GM23338 (cell line): ENCODE results near the gene LMLN. TPM values are rescaled to one million over a fixed set of nuclear protein-coding genes. Genes with fewer than 3 reads are reported as not detected.
A peak's percentile ranks its signal among the peaks of the same experiment; 100 is the strongest.

Experiments
- ATAC-seq: fragments of 200-7000 bp; cut with Tn5 transposase; 3 replicates; pipeline ENCODE4 v1.9.1; 2020
- DNase-seq: peaks from one replicate; pipeline ENCODE4 v3.0.0-alpha.2; 2015; ENCODE audit warnings: low spot score
- H2AFZ ChIP-seq: fragments of 200-600 bp; sonication (generic); 2 replicates; pipeline ENCODE4 v1.8.0; 2016; ENCODE audit warnings: antibody characterized with exemption, mild to moderate bottlenecking, moderate library complexity
- H3F3A ChIP-seq: fragments of 200-600 bp; sonication (generic); replicated peaks from 2 replicates; pipeline ENCODE4 v1.8.0; 2017; ENCODE audit warnings: antibody characterized with exemption, mixed run types, low read depth
- H3K27ac ChIP-seq: fragments of 200-600 bp; sonication (generic); 2 replicates; pipeline ENCODE4 v1.6.1; 2016; ENCODE audit warnings: low read depth
- H3K27me3 ChIP-seq: fragments of 200-600 bp; sonication (generic); 2 replicates; pipeline ENCODE4 v1.8.0; 2016; ENCODE audit warnings: mild to moderate bottlenecking, mixed run types, moderate library complexity; ENCODE audit not compliant: insufficient read depth
- H3K36me3 ChIP-seq: fragments of 200-600 bp; sonication (generic); 2 replicates; pipeline ENCODE4 v1.8.0; 2016; ENCODE audit warnings: mild to moderate bottlenecking; ENCODE audit not compliant: insufficient read depth
- H3K4me1 ChIP-seq: fragments of 200-600 bp; sonication (generic); 2 replicates; pipeline ENCODE4 v1.8.0; 2016; ENCODE audit warnings: mild to moderate bottlenecking, moderate library complexity; ENCODE audit not compliant: insufficient read depth
- H3K4me2 ChIP-seq: fragments of 200-600 bp; sonication (generic); 2 replicates; pipeline ENCODE4 v1.7.1; 2017; ENCODE audit warnings: mixed run types
- H3K4me3 ChIP-seq: fragments of 200-600 bp; sonication (generic); 2 replicates; pipeline ENCODE4 v1.6.1; 2016; ENCODE audit warnings: mixed run types
- H3K79me2 ChIP-seq: fragments of 200-600 bp; sonication (generic); replicated peaks from 2 replicates; pipeline ENCODE4 v1.8.0; 2017; ENCODE audit warnings: mild to moderate bottlenecking; ENCODE audit not compliant: insufficient read depth
- H3K9me2 ChIP-seq: fragments of 200-600 bp; sonication (generic); 2 replicates; pipeline ENCODE4 v1.8.0; 2017; ENCODE audit not compliant: insufficient read depth
- H4K20me1 ChIP-seq: fragments of 200-600 bp; sonication (generic); replicated peaks from 2 replicates; pipeline ENCODE4 v1.8.0; 2017; ENCODE audit warnings: mild to moderate bottlenecking; ENCODE audit not compliant: insufficient read depth
- H3K27ac Mint-ChIP-seq: 2 replicates; pipeline ENCODE4 v1.8.0; 2020; ENCODE audit warnings: inconsistent platforms, mild to moderate bottlenecking, moderate library complexity, mixed read lengths
- H3K27me3 Mint-ChIP-seq: 3 replicates; pipeline ENCODE4 v1.8.0; 2022; ENCODE audit warnings: low read depth, mild to moderate bottlenecking, moderate library complexity, mixed read lengths, inconsistent platforms; ENCODE audit not compliant: insufficient read depth, poor library complexity
- H3K36me3 Mint-ChIP-seq: 3 replicates; pipeline ENCODE4 v1.8.0; 2021; ENCODE audit warnings: low read depth, mild to moderate bottlenecking, inconsistent platforms, moderate library complexity, mixed read lengths
- H3K4me1 Mint-ChIP-seq: 3 replicates; pipeline ENCODE4 v1.8.0; 2020; ENCODE audit warnings: mild to moderate bottlenecking, inconsistent platforms, mixed read lengths
- H3K4me3 Mint-ChIP-seq: 3 replicates; pipeline ENCODE4 v1.8.0; 2021; ENCODE audit warnings: moderate library complexity, mild to moderate bottlenecking, inconsistent platforms, mixed read lengths
- H3K9me3 Mint-ChIP-seq: 3 replicates; pipeline ENCODE4 v1.8.0; 2020; ENCODE audit warnings: moderate library complexity, mild to moderate bottlenecking, inconsistent platforms, mixed read lengths
- EZH2 ChIP-seq: fragments of 200-600 bp; sonication (generic); IDR thresholded peaks from one replicate; pipeline ENCODE4 v1.8.0; 2017; ENCODE audit warnings: antibody characterized with exemption, mild to moderate bottlenecking, low read depth; ENCODE audit not compliant: unreplicated experiment
- POLR2AphosphoS5 ChIP-seq: IDR thresholded peaks from 2 replicates; pipeline ENCODE4 v1.6.1; 2016; ENCODE audit warnings: antibody characterized with exemption, low read depth
- ZNF331 ChIP-seq: fragments of 250-450 bp; sonication (Bioruptor Pico); IDR thresholded peaks from 2 replicates; pipeline ENCODE4 v1.5.0; 2020; ENCODE audit warnings: low read depth, mild to moderate bottlenecking, moderate library complexity
- ZNF462 ChIP-seq: fragments of 250-450 bp; sonication (Bioruptor Pico); IDR thresholded peaks from 2 replicates; pipeline ENCODE4 v1.5.0; 2020; ENCODE audit warnings: mild to moderate bottlenecking, moderate library complexity
- polyA plus RNA-seq: library from polyadenylated mRNA; unstranded; fragments of >200 nt; fragmentation: Nextera tagmentation; extraction: Ambion mirVana; gene quantifications from 2 replicates; pipeline ENCODE4 v1.2.1, GENCODE V29; 2016
- total RNA-seq: library from RNA; depleted of rRNA; stranded (reverse); fragments of >200 nt; shearing (Covaris generic); gene quantifications from 2 replicates; pipeline ENCODE4 v1.2.3, GENCODE V29; 2014
- TF ChIP-seq, protein P1 (sequence below), 2 experiments: fragments of 200-600 bp in 1 of 2; sonication (generic) in 1 of 2; conservative IDR thresholded peaks; 2 replicates each; pipeline versions ENCODE4 v1.5.1 to v1.6.1; 2016 to 2017; ENCODE audit warnings: antibody characterized with exemption in 2 of 2, low read depth in 2 of 2, mild to moderate bottlenecking in 2 of 2, moderate library complexity in 1 of 2

The LMLN gene
- total and polyA plus RNA-seq, 2 experiments from 2014 or later = 2.3 to 4.3 TPM

GRCh38 chr3:197949191-197949777 lies 10.7 kb upstream of the LMLN start (continued):
- TF ChIP-seq EZH2 = no peak
- no peak for TF ChIP-seq ZNF462
- no peak for TF ChIP-seq ZNF331 (CRISPR knock-in tag)

- ATAC-seq = peak; percentile 87
- H3K27ac ChIP-seq = peak within 1 kb of the TSS; percentile 96
- H3K36me3 ChIP-seq = peaks cover 41% of the 10 kb centered on the region
- Mint-ChIP-seq H3K27ac (peak within 1 kb of the TSS; percentile 100), H3K4me1 (peaks cover 23% of the 10 kb centered on the region), H3K27me3 (peaks cover 19% of the 10 kb centered on the region), H3K36me3 (peaks cover 53% of the 10 kb centered on the region), H3K9me3 (no peaks in the 10 kb centered on the region), H3K4me3 (peak within 1 kb of the TSS; percentile 98)
- no peak within 1 kb of the TSS for H2AFZ ChIP-seq
- H3K27me3 ChIP-seq = no peaks in the 10 kb centered on the region
- peak within 1 kb of the TSS; percentile 82 for H3K4me2 ChIP-seq
- H4K20me1 ChIP-seq = peaks cover 25% of the 10 kb centered on the region
- H3K79me2 ChIP-seq = peaks cover 37% of the 10 kb centered on the region
- H3F3A ChIP-seq = peaks cover 39% of the 10 kb centered on the region
- DNase-seq = peak; percentile 98
- H3K4me1 ChIP-seq = peaks cover 15% of the 10 kb centered on the region
- no peaks in the 10 kb centered on the region for H3K9me2 ChIP-seq
- H3K4me3 ChIP-seq = peak within 1 kb of the TSS; percentile 91
- no peak for TF ChIP-seq ZNF462
- TF ChIP-seq, protein P1, sequence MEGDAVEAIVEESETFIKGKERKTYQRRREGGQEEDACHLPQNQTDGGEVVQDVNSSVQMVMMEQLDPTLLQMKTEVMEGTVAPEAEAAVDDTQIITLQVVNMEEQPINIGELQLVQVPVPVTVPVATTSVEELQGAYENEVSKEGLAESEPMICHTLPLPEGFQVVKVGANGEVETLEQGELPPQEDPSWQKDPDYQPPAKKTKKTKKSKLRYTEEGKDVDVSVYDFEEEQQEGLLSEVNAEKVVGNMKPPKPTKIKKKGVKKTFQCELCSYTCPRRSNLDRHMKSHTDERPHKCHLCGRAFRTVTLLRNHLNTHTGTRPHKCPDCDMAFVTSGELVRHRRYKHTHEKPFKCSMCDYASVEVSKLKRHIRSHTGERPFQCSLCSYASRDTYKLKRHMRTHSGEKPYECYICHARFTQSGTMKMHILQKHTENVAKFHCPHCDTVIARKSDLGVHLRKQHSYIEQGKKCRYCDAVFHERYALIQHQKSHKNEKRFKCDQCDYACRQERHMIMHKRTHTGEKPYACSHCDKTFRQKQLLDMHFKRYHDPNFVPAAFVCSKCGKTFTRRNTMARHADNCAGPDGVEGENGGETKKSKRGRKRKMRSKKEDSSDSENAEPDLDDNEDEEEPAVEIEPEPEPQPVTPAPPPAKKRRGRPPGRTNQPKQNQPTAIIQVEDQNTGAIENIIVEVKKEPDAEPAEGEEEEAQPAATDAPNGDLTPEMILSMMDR (conservative IDR thresholded peaks at IDR 0.05; ENCODE audit: low read depth in 2 of 2) = no peak
- peak; percentile 93 for TF ChIP-seq POLR2AphosphoS5
Measured at GRCh38 chr3:197949778-197950676, 10.0 kb upstream of the LMLN start, which contains the start of gene RPL35A. RPL35A (plus strand) TSS chr3:197950190; CDS start chr3:197950968, 778 bp downstream.
